Stimulated activated CD8-positive, alpha-beta memory T cell treated with anti-CD3 and anti-CD28 coated beads, Interleukin-4, amount 100 ng/mL, for 4 hours (primary cell): Measurements from ENCODE around the gene PPP2R1B.
"Not testable (repeated sequence)": the region's sequence is repeated elsewhere in the genome, so short reads cannot be mapped to it uniquely, and the experiment has no call there.

Source experiments
- DNase-seq, 2 donors: peaks; one replicate each; pipeline ENCODE4 v3.0.0-alpha.2; 2020; ENCODE audit warnings: low read depth in 2 of 2, low spot score in 1 of 2

PPP2R1B gene

DNA sequence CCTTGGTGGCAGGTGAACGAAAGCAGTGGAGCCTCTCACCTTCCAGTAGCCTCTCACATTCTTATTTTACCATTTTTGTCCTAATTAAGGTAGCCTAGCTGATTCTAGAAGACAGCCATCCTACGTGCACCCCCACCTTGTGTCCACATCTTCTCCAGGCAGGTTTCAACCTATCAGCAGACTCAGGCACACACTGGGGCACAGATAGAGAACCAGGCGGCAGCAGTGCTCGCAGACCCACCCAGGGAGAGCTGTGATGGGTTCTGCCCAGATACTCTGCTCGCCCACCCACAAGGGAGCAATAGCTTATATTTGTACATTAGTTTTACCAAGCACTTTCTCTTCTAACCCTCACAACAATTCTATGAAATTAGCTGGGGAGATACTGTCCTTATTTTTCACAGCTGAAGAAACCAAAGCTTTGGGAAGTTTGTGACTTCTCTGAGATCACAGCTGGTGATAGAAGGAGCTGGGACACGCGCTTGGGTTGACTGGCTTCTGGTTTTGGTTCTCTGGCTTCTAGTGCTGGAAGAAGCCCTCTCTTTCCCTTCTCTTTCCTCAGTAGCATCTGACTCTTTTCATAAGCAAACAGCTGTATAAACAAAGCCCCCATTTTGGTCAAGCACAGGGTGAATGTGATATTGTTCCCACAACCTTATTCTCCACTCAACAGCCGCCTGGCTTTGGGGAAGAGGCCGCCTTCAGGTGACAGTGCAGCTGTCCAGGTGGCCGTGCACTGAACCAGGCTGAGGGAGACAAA, 36.9 kb downstream of the PPP2R1B start:
- no peak for DNase-seq

DNA sequence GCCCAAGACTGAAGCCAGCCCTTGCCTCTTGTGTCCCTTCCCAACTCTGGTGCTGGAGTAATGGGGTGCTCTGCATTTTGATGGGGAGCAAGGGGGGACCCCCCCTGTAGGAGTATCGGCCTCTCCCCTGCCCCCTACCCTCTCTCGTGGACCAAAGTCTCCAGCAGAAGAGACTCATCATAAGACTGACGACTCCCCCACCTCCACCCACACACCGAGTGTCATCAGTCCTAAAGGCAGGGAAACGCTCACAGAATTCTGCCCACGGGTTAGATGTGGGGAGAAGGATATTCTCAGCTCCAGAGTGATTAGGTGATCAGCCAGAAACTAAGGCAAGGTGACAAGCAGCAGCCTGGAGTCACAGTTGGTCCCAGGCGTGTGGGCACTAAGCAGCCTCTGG, 38.8 kb downstream of the PPP2R1B start:
- no peak for DNase-seq

DNA sequence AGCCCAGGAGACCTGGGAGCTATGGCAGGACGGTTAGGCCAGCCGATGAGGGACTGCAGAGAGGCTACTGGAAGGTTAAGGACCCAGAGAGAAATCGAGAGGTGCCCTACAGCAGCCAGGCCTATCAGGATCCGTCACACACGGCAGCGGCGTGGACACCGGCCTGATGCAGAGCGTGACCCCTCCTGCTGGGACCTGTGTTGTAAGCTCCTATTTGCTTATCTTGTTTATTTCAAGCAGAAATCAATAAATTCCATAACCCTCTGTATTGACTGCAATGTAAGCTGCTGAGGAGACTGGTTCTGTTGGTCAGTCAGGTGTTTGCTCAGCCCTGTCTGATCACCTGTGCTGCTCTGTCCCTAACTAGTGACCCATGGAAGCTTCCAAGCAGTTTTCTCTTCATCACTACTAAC, 39.9 kb downstream of the PPP2R1B start:
- DNase-seq: no peak

DNA sequence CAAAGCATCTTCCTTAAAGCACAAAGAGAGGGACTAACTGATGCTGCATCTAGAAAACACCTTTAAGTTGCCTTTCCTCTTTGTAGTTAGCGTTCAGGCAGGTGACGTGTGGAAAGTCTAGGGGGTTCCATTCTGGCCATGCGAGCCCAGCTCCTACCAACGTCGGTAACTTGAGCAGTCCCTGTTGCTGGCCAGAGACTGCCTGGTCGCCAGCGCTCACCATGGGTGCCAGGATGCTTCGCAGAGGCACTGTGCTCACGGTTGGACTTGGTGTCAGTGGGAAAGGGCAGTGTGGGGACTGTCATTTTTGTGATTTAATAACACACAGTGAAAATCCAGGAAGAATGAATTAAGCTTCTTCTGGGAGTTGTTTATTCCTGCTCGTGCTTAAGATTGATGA, 40.6 kb downstream of the PPP2R1B start:
- DNase-seq: no peak

DNA sequence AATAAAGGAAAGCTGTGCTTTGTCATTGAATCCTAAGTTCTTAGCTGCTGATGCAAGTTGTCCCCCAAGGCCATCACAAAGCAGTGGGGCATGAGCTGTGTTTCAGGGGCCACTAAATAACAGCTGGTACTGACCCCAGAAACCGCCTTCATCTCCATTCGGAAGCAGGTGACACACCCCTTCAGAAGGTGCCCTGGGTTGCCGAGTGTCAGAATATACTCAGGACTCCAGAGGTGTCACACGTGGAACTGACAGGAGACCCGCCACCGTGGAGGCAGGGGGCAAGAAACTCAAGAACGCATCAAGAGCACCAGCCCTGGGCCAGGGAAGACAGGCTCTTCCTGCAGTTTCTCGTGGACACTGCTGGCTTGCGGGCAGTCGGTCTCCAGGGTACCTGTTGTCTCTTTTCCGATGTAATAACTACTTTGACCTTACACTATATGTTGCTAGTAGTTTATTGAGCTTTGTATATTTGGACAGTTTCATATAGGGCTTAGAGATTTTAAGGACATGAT, 41.5 kb downstream of the PPP2R1B start:
- DNase-seq: no peak

DNA sequence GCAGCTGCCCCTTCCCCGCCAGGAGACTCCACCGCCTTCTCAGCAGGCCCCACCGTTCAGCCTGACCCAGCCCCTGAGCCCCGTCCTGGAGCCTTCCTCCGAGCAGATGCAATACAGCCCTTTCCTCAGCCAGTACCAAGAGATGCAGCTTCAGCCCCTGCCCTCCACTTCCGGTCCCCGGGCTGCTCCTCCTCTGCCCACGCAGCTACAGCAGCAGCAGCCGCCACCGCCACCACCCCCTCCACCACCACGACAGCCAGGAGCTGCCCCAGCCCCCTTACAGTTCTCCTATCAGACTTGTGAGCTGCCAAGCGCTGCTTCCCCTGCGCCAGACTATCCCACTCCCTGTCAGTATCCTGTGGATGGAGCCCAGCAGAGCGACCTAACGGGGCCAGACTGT, 42.6 kb downstream of the PPP2R1B start:
- DNase-seq: no peak

DNA sequence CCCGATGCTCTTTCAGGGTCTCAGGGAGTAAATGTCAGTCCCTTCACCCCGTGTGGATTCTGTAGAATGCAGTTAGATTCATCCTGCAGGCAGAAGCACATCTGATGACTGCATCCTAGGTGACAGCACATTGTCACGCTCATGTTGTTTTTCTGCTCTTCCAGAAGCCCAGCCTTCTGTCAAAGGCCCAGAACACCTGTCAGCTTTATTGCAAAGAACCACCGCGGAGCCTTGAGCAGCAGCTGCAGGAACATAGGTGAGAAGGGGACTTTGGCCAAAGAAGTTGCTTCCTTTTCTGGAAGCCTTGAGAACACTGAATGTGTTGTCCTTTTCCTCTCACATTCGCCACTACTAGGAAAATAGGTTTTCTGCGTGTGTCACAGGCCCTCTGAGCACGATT, 43.7 kb downstream of the PPP2R1B start:
- no peak for DNase-seq

DNA sequence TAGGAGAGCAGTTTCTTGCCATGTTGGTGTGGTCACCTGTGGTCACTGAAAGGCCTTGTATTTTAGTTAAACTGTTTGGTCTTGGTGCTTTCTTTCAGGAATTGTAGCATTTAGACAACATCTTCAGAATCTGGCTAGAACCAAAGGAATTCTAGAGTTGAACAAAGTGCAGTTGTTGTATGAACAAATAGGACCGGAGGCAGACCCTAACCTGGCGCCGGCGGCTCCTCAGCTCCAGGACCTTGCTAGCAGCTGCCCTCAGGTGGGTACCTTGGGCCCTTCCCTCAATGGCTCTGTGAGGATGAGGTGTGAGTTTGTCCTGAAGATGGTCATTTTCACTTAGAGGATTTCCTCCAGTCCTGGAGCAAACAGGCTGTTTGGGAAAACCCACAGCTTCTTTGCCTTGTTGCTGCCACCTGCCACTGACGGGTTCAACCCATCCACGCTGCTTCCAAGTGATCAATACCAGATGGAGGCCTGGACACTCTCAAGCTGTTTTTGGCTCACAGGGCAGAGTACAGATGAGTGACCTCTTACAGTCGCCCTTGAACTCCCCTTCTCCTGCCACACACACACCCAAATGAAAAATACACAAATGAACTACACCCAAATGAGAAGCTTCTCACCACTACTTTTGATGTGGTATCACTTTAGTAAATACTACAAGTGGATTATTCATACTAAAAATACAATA, 45.2 kb downstream of the PPP2R1B start:
- DNase-seq: no peak

DNA sequence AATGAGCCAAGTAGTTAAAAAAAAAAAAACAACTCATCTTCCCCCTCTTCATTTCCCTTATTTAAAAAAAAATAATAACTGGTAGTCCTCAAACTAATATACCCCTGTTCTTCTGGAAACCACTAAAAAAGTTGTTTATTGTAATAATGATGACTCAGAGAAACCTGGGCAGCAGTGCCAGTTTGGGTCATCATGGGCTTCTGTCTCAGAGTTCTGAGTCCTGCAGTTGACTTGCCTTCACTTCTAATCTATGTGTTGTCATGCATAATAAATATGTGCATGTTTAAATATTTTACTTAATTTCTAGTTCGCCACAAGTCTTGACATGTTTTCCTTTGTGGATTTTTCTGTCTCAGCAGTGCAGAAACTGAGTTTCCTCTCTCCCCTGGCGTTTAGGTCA, 46.8 kb downstream of the PPP2R1B start:
- no peak for DNase-seq

DNA sequence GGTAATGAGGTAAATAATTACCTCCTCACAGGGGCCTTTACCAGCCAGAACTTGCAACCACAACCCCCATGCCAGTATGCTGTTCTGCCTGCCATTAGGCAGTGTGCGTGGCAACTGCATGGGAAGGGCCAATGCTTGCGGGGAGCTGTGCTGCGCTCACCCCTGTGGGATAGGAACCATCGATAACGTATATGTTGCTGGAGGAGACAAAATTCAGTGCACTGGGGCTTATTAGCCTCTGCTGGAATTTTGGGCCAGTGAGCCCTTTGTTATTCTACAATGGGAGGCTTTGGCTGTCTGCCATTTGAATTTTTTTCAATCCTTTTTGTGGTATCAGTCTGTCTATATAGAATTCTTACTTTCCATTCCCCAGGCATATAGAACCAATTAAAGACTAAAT, 47.3 kb downstream of the PPP2R1B start:
- no peak for DNase-seq

DNA sequence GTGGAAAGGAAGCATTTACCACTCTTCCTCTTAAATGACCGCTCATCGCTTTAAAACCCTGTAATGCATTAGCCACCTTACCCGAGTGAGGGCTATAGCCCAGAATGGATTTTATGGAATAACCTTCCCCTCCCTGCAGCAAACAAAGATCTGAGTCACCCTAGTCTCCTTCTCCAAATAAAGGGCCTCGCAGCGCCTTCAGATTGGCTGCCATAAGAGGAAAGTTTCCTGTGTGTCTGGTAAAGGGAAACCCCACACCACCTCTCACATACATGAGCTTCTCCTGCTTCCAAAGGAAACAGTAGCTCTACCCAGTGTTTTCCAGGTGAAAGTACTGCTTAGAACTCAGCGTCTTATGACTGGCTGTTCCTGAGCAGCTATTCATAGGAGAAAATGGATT, 47.8 kb downstream of the PPP2R1B start:
- DNase-seq: no peak

DNA sequence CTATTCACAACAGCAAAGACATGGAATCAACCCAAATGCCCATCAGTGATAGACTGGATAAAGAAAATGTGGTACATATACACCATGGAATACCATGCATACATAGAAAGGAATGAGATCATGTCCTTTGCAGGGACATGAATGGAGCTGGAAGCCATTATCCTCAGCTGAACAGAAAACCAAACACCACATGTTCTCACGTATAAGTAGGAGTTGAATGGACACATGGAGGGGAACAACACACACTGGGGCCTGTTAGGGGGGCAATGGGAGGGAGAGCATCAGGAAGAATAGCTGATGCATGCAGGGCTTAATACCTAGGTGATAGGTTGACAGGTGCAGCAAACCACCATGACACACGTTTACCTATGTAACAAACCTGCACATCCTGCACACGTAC, 48.5 kb downstream of the PPP2R1B start:
- DNase-seq: not testable (repeated sequence)

DNA sequence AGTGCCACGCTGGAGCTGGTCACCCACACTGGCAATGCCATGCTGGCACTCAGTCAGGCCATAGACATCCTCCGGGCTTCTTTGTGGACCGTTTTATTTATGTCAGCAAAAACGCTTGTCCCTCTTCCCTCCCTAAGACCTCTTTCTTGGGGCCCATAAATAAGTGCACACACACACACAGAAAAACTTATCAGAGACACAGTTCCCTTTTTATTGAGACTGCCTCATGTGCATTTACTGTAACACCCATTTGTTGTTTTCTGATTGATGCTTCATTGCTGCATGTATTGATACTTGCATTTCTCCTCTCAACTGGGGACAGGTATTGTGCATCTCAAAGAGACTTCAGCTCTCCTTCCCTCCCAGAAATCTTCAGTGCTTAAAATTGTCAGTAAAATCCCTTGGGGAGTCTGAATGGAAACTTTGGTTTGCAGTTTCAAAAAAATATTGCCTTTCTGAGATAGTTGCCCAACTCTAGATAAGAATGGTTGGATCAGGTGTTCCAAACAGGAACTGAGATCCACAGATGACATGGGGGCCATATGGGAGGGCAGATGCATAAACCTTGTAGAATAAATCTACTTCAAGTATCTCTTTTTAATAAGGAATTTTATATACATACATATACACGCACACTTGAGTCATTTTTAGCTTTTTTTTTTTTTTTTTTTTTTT, 50.9 kb downstream of the PPP2R1B start:
- no peak for DNase-seq

DNA sequence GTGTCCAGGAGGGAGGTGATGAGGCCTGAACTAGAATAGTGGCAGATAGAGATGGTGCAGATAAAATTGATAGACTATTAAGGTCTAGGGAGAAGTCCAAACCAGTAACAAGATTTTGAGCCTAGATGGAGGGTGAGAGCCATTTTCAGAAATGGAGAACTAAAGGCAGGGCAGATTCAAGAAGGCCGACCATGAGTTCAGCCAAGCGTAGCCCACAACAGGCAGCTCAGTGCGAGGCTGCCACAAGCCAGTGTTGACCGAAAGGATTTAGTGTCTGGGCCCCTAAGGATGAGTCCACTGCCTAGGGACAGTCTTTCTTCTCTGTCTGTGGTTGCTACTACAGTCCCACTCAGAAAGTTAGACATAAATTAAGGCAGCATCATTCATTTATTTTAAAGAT, 51.7 kb downstream of the PPP2R1B start:
- DNase-seq: no peak

DNA sequence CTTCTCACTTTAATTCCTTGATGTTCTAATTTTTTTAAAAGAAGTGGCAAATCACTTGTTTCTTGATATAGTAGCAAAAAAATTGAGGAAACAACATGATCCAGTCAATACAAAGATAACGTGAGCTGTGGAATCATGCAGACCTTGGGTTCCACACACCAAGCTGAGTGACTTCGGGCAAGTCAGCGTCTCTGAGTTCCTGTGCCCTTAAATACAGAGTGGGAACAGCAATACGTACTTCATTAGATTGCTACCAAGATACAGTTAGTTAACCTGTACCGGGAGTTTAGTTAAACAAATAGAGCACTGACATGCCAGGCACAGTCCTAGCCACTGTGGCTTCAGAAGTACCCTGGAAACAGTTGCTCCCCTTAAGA, 58.5 kb downstream of the PPP2R1B start:
- no peak for DNase-seq

DNA sequence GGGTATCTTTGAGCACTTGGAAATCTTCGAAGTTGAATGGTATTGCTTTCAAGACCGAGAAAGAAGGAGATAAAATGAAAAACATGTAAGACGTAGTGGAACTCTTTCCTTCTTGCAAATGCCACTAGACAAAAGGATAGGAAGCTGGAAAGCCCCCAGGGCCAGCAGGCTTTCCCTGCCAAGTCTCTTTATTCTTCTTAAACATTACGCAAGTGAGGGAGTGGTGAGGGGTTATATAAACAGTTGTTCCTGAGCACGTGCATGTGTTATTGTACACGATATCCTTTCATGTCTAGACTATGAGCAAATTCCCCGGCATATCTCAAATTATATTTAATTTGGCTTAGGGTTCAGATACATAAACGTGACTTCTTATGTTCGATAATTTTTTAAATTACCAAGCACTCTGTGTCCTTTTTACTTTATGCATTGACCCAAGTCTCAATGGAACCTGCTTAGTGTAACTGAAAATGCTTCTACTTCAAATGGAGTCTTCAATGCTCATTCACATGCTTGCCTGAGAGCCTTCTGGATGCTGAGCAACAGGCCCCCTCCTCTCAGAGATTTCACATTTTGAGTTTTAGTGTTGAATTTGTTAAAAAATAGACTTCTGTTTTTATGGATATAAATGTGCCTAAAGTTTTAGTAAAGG, 59.0 kb downstream of the PPP2R1B start:
- DNase-seq: no peak

DNA sequence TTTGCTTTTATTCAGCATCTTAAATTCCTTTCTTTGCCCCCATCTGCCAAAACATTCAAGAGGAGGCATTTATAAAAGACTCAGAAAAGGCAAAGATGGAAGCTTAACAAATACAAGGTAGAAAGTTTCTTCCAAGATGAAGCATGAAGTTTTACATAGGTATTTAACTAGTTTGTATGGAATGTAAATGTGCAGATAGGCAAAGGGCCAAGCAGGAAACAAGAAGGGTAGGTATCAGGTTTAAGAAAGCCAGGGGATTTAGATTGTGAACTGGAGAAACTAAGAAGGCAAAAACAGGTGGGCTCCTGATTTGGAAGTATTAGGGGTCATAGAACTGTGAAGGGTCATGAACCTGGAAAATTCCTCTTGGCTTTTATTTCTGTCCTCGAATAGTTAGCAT, 62.6 kb downstream of the PPP2R1B start:
- DNase-seq: no peak

DNA sequence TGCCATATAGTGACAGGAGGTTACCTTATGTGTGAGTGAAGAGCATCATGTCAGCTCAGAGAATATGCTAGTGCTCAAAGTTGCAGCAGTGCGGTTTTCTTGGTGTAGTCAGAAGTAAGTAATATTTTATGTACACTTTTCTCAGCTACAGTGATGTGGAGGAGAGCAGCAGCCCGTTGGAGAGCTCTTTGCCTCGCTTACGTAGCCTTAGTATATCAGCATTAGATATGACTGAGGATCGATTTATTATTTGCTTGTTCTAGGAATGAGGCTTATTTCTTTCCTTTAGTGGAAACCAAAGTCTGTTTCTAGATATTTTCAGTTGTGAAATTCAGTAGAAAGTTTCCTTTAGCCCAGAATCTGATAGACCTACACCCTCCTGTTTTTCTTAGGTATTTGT, 63.6 kb downstream of the PPP2R1B start:
- no peak for DNase-seq

DNA sequence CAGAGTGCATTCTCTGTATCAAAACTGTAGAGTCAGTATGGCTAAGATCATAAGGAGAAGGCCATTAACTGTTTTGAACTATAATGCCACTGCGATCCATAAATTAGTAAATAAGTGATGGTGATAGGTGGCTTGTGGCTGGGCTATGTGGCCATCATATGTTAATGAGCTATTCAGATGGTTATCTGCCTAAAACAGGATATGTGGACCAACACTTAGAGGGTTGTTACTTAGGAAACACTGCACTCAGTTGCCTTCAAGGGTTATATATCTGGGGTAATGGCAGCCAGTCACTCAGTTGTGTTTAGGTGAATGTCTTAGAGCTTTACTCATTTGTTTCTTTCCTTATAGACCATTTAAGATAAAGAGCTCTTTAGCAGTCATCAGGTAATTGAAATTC, 66.0 kb downstream of the PPP2R1B start:
- DNase-seq: no peak

DNA sequence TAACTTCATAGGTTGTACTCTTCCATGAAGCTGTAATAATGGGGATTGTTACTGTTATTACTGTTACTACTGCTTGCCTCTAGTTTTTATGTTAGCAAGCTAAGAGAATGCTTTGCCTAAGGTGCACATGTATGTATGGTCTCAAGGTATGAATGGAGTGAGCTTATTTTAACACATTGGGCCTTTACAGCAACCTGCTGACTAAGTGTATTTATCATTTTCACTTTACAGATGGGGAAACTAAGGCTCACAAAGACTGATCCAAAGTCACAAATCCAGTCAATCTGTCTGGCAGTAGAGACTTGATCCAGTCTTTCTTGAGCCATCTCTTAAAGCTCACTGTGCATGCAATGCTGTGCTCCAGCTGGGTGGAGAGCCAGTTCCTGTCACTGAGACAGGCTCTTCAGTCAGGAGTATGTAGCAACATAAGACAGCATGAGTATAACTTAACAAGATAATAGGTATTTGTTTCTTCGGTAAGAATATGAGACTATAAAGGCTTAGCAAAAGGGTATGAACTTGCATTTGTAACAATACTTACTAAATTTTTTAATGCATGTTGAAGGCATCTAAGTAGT, 66.5 kb downstream of the PPP2R1B start:
- DNase-seq: no peak

DNA sequence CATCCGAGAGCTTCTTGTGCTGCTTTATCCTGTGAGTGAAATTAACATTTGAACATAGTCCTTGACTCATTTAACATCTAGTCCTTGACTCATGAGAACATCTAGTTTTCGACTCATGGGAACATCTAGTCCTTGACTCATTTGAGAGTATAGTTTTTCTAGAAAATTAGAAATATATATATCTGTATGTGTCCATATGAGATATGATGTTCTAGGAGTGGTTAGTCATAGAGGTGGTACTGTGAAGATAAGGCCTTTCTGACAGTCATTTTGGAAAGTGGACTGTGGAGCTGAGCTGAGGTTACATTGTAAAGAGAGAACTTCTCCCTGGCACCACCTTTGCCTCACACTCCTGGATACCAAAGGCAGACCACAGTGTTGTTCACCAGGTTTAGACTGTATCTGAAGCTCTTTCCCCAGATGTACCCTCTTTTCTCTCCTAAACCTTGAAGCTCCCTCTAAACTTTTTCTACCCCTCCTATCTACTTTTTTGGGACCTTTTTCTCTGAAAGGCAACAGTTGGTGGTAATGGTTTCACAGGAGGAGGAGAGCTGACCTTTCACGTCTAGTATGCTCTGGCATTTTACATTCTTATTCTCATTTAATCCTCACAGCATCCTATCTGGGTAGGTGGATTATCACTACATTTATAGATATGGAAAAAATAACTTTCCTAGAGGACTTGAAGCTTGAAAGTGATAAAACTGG, 67.2 kb downstream of the PPP2R1B start:
- DNase-seq: no peak
